ENCODE results near the gene RBM12. TPM values are rescaled to one million over a fixed set of nuclear protein-coding genes. Genes with fewer than 3 reads are reported as not detected.

RBM12 gene
- total RNA-seq, 1 experiment from 2014 or later = 125 TPM

DNA sequence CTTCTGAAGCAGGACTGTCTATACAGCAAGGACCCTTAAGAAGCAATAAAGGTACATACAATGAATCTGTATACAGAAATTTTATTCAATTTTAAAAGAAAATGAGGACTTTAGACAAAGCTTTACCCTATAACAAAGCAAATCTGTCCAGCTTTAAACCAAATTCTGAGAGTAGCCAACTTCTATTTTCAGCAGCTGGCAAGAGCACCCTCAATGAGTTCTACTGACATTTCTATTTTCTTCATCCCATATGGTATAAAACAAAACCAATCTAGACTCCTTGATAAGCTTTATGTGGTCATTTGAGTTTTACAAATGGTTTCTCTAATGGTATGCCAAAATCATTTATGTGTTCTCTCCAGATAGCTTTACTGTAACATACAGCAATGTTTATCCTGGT is 12.7 kb downstream of the RBM12 start (continued):
- TF ChIP-seq, protein P1, sequence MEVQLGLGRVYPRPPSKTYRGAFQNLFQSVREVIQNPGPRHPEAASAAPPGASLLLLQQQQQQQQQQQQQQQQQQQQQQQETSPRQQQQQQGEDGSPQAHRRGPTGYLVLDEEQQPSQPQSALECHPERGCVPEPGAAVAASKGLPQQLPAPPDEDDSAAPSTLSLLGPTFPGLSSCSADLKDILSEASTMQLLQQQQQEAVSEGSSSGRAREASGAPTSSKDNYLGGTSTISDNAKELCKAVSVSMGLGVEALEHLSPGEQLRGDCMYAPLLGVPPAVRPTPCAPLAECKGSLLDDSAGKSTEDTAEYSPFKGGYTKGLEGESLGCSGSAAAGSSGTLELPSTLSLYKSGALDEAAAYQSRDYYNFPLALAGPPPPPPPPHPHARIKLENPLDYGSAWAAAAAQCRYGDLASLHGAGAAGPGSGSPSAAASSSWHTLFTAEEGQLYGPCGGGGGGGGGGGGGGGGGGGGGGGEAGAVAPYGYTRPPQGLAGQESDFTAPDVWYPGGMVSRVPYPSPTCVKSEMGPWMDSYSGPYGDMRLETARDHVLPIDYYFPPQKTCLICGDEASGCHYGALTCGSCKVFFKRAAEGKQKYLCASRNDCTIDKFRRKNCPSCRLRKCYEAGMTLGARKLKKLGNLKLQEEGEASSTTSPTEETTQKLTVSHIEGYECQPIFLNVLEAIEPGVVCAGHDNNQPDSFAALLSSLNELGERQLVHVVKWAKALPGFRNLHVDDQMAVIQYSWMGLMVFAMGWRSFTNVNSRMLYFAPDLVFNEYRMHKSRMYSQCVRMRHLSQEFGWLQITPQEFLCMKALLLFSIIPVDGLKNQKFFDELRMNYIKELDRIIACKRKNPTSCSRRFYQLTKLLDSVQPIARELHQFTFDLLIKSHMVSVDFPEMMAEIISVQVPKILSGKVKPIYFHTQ (CRISPR knock-in tag; IDR thresholded peaks at IDR 0.05) = no peak
- TF ChIP-seq, protein P2, sequence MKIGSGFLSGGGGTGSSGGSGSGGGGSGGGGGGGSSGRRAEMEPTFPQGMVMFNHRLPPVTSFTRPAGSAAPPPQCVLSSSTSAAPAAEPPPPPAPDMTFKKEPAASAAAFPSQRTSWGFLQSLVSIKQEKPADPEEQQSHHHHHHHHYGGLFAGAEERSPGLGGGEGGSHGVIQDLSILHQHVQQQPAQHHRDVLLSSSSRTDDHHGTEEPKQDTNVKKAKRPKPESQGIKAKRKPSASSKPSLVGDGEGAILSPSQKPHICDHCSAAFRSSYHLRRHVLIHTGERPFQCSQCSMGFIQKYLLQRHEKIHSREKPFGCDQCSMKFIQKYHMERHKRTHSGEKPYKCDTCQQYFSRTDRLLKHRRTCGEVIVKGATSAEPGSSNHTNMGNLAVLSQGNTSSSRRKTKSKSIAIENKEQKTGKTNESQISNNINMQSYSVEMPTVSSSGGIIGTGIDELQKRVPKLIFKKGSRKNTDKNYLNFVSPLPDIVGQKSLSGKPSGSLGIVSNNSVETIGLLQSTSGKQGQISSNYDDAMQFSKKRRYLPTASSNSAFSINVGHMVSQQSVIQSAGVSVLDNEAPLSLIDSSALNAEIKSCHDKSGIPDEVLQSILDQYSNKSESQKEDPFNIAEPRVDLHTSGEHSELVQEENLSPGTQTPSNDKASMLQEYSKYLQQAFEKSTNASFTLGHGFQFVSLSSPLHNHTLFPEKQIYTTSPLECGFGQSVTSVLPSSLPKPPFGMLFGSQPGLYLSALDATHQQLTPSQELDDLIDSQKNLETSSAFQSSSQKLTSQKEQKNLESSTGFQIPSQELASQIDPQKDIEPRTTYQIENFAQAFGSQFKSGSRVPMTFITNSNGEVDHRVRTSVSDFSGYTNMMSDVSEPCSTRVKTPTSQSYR (CRISPR knock-in tag; IDR thresholded peaks at IDR 0.05) = no peak
- no peak for TF ChIP-seq NFATC4 (CRISPR knock-in tag; IDR thresholded peaks at IDR 0.05)
- TF ChIP-seq, protein P3, sequence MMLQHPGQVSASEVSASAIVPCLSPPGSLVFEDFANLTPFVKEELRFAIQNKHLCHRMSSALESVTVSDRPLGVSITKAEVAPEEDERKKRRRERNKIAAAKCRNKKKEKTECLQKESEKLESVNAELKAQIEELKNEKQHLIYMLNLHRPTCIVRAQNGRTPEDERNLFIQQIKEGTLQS (CRISPR knock-in tag; conservative IDR thresholded peaks at IDR 0.05) = no peak
- TF ChIP-seq TCF7 (CRISPR knock-in tag; IDR thresholded peaks at IDR 0.05; ENCODE audit: low read depth) = no peak
- TF ChIP-seq ZNF396 (CRISPR knock-in tag; IDR thresholded peaks at IDR 0.05; ENCODE audit: borderline replicate concordance) = no peak
- TF ChIP-seq NR3C1 (CRISPR knock-in tag; conservative IDR thresholded peaks at IDR 0.05; ENCODE audit: low read depth) = no peak
- TF ChIP-seq GTF2I (CRISPR knock-in tag; conservative IDR thresholded peaks at IDR 0.05) = no peak
- no peak for TF ChIP-seq FOXP1 (CRISPR knock-in tag; IDR thresholded peaks at IDR 0.05; ENCODE audit: borderline replicate concordance)
- no peak for TF ChIP-seq ZNF423 (CRISPR knock-in tag; IDR thresholded peaks at IDR 0.05)
- no peak for TF ChIP-seq ZNF121 (CRISPR knock-in tag; IDR thresholded peaks at IDR 0.05)
- no peak for TF ChIP-seq MXD4 (CRISPR knock-in tag; IDR thresholded peaks at IDR 0.05; ENCODE audit: borderline replicate concordance)
- no peak for TF ChIP-seq FOXK1 (CRISPR knock-in tag; IDR thresholded peaks at IDR 0.05)

DNA sequence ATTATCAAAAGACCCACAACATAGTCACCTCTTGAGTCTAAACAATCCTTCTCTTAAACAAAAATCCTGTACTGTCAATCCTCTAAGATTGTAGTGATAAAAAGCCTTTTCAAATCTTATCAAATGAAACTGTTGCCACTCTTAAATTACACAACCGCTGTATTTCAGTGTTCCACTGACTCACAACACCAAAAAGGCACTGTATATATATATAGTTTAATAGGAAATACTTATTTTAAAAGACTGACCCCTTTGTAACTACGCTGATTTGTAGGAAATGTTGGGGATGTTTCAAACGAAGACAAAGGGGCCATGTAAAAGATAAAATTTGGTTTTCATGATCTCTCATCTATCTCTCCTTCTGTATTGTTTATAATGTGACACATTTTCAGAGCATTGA is 14.1 kb downstream of the RBM12 start:
- peaks cover 25% of the 10 kb centered on the region for H3K36me3 Mint-ChIP-seq
- H3K9me3 Mint-ChIP-seq = no peaks in the 10 kb centered on the region
- H3K27ac Mint-ChIP-seq = peak overlapping the region; percentile 44
- no peak for ATAC-seq
- no peak overlapping the region for H3K4me3 Mint-ChIP-seq
- H3K4me1 Mint-ChIP-seq = peaks cover 5% of the 10 kb centered on the region; the same call in 1 of the 2 replicates
- TF ChIP-seq, protein P4, sequence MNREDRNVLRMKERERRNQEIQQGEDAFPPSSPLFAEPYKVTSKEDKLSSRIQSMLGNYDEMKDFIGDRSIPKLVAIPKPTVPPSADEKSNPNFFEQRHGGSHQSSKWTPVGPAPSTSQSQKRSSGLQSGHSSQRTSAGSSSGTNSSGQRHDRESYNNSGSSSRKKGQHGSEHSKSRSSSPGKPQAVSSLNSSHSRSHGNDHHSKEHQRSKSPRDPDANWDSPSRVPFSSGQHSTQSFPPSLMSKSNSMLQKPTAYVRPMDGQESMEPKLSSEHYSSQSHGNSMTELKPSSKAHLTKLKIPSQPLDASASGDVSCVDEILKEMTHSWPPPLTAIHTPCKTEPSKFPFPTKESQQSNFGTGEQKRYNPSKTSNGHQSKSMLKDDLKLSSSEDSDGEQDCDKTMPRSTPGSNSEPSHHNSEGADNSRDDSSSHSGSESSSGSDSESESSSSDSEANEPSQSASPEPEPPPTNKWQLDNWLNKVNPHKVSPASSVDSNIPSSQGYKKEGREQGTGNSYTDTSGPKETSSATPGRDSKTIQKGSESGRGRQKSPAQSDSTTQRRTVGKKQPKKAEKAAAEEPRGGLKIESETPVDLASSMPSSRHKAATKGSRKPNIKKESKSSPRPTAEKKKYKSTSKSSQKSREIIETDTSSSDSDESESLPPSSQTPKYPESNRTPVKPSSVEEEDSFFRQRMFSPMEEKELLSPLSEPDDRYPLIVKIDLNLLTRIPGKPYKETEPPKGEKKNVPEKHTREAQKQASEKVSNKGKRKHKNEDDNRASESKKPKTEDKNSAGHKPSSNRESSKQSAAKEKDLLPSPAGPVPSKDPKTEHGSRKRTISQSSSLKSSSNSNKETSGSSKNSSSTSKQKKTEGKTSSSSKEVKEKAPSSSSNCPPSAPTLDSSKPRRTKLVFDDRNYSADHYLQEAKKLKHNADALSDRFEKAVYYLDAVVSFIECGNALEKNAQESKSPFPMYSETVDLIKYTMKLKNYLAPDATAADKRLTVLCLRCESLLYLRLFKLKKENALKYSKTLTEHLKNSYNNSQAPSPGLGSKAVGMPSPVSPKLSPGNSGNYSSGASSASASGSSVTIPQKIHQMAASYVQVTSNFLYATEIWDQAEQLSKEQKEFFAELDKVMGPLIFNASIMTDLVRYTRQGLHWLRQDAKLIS (CRISPR knock-in tag; IDR thresholded peaks at IDR 0.05; ENCODE audit: borderline replicate concordance) = no peak
- TF ChIP-seq, protein P5, sequence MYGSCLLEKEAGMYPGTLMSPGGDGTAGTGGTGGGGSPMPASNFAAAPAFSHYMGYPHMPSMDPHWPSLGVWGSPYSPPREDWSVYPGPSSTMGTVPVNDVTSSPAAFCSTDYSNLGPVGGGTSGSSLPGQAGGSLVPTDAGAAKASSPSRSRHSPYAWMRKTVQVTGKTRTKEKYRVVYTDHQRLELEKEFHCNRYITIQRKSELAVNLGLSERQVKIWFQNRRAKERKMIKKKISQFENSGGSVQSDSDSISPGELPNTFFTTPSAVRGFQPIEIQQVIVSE (CRISPR knock-in tag; IDR thresholded peaks at IDR 0.05; ENCODE audit: borderline replicate concordance) = no peak
- POLR2A ChIA-PET = no interaction called here
- H3K27me3 Mint-ChIP-seq (ENCODE audit: low read depth) = no peaks in the 10 kb centered on the region
- CTCF ChIA-PET = no interaction called here
- no peak for DNase-seq (ENCODE audit: low spot score)
